ENCODE data around the gene TXNRD1.

TXNRD1 gene

DNA sequence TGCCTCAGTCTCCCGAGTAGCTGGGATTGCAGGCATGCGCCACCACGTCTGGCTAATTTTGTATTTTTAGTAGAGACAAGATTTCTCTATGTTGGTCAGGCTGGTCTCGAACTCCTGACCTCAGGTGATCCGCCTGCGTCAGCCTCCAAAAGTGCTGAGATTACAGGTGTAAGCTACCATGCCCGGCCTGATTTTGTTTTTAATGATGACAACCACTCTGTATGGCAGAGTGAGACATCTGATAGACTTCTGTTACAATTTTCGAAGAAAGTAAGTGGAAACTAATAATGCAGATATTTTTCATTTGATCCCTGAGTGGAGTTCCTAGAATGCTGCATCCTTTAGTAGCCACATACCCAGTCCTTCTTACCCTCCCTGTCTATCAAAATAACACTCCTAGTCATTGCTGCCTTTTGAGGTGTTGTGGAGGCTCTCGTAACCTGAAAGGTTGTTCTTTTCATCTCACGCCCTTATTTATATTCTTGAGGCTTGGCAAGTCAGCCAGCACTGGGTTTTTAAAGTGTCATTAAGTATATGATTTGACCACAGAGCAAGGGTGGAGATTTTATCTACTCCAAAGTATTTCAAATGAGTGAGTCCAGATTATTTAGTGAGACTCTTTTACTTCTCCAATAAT, 82.0 kb downstream of the TXNRD1 start:
- no peak overlapping the region for H3K4ac ChIP-seq (ENCODE audit: low read depth, low read length)
- no peak overlapping the region for H3K23ac ChIP-seq (ENCODE audit: low read length)
- no peak overlapping the region for H4K5ac ChIP-seq (ENCODE audit: low read length)
- H3K9ac ChIP-seq (ENCODE audit: low read length) = no peak overlapping the region
- no peak overlapping the region for H2AK5ac ChIP-seq (ENCODE audit: low read length)
- no peak overlapping the region for H3K18ac ChIP-seq (ENCODE audit: low read length)
- peaks cover 10% of the 10 kb centered on the region for H3K79me1 ChIP-seq (ENCODE audit: low read length)
- H3K79me2 ChIP-seq (ENCODE audit: control insufficient read depth, insufficient read depth, low read length) = peaks cover 30% of the 10 kb centered on the region
- H3K36me3 ChIP-seq (ENCODE audit: control insufficient read depth, insufficient read depth, low read length) = no peaks in the 10 kb centered on the region
- no peak overlapping the region for H3K56ac ChIP-seq (ENCODE audit: low read length)
- H3K27me3 ChIP-seq (ENCODE audit: insufficient read depth, low read length, poor library complexity) = no peaks in the 10 kb centered on the region
- no peaks in the 10 kb centered on the region for H3K4me1 ChIP-seq (ENCODE audit: control insufficient read depth, low read depth, low read length)
- H2BK5ac ChIP-seq (ENCODE audit: low read length) = no peak overlapping the region
- H3K4me3 ChIP-seq (ENCODE audit: low read length) = no peak overlapping the region
- H4K8ac ChIP-seq (ENCODE audit: low read depth, low read length) = no peak overlapping the region
- no peak overlapping the region for H2BK15ac ChIP-seq (replicated peaks; ENCODE audit: low read depth)
- H3K27ac ChIP-seq (ENCODE audit: low read depth, low read length) = no peak overlapping the region
- no CpG with 5 or more reads among the region's 10 CpGs for WGBS (ENCODE audit: extremely low coverage, insufficient coverage, low lambda C conversion rate)
- no peak for DNase-seq
- no peak overlapping the region for H3K4me2 ChIP-seq (ENCODE audit: low read length)
- no peak overlapping the region for H2BK120ac ChIP-seq (ENCODE audit: low read depth, low read length)

DNA sequence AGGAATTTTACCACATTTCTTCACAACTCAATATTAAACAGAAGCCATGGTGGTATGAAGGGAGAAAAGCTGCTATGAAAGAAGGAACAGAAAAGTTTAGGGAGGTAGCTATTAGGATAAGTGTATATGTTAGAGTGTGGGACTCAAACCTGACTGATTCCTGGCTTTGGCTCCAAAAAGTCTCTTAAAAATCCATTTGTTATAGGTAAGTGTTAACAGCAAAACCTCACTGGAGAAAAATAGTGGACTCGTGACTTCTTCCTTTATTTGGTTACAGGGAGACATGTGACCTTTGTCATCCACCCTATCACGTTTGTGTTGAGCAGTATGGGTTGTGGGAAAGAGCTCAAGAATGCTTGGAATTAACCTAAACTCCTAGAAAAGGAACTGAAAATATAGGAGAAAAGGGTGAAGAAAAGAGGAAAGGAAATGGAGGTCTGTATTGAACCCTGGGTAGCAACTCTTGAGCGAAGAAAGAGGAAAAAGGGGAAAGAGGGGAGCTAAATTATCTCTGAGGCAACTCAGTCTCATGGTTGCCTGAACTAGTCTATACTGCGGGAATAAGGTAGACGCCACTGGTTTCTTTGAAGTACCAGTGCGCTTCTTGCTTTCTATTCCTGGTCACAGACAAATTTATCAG, 84.4 kb downstream of the TXNRD1 start:
- H2BK120ac ChIP-seq (ENCODE audit: low read depth, low read length) = no peak overlapping the region
- no peak overlapping the region for H3K23ac ChIP-seq (ENCODE audit: low read length)
- WGBS (ENCODE audit: extremely low coverage, insufficient coverage, low lambda C conversion rate) = no CpG with 5 or more reads among the region's 6 CpGs
- peaks cover 4% of the 10 kb centered on the region for H3K4me1 ChIP-seq (ENCODE audit: control insufficient read depth, low read depth, low read length)
- H3K79me2 ChIP-seq (ENCODE audit: control insufficient read depth, insufficient read depth, low read length) = peaks cover 29% of the 10 kb centered on the region
- H2BK15ac ChIP-seq (replicated peaks; ENCODE audit: low read depth) = no peak overlapping the region
- no peak for DNase-seq
- H3K27ac ChIP-seq (ENCODE audit: low read depth, low read length) = no peak overlapping the region
- H3K4me2 ChIP-seq (ENCODE audit: low read length) = no peak overlapping the region
- no peaks in the 10 kb centered on the region for H3K36me3 ChIP-seq (ENCODE audit: control insufficient read depth, insufficient read depth, low read length)
- H3K79me1 ChIP-seq (ENCODE audit: low read length) = peaks cover 13% of the 10 kb centered on the region
- H3K18ac ChIP-seq (ENCODE audit: low read length) = no peak overlapping the region
- H4K5ac ChIP-seq (ENCODE audit: low read length) = no peak overlapping the region
- H3K4me3 ChIP-seq (ENCODE audit: low read length) = no peak overlapping the region
- no peak overlapping the region for H3K4ac ChIP-seq (ENCODE audit: low read depth, low read length)
- no peak overlapping the region for H3K56ac ChIP-seq (ENCODE audit: low read length)
- H2BK5ac ChIP-seq (ENCODE audit: low read length) = no peak overlapping the region
- no peak overlapping the region for H2AK5ac ChIP-seq (ENCODE audit: low read length)
- no peak overlapping the region for H4K8ac ChIP-seq (ENCODE audit: low read depth, low read length)
- H3K27me3 ChIP-seq (ENCODE audit: insufficient read depth, low read length, poor library complexity) = no peaks in the 10 kb centered on the region
- no peak overlapping the region for H3K9ac ChIP-seq (ENCODE audit: low read length)

DNA sequence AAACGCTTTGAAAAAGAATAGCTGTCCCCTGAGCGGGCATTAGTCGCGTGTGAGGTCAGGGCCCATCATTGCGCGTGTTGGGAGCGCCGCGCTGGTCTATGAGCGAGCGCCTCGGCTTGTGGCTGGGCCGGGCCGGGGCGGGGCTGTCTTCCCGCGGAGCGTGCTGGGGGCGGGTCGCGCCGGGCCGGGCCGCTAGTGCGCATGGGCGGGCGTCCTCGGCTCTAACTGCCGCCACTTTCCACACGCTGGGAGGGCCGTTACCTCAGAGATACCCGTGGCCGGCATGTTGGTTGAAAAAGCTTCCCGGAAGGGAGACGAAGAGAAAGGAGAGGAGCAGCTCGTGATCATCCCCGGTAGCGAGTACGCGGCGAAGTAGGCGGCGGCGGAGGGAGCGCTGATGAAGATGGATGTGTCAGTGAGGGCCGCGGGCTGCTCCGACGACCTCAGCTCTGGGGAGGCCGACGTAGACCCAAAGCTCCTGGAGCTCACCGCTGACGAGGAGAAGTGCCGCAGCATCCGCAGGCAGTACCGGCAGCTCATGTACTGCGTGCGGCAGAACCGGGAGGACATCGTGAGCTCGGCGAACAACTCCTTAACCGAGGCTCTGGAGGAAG, 88.1 kb downstream of the TXNRD1 start, which contains the start of gene EID3:
Gene EID3 (plus strand): TSS at position 202 of the 614 bp plus-strand sequence. CDS start 196 bp downstream, at position 398.
- H2BK15ac ChIP-seq (replicated peaks; ENCODE audit: low read depth) = no peak within 1 kb of the TSS
- H2AK5ac ChIP-seq (ENCODE audit: low read length) = no peak within 1 kb of the TSS
- peak within 1 kb of the TSS; percentile 81 for H3K56ac ChIP-seq (ENCODE audit: low read length)
- WGBS (ENCODE audit: extremely low coverage, insufficient coverage, low lambda C conversion rate) = no CpG with 5 or more reads among the region's 63 CpGs
- peak within 1 kb of the TSS; percentile 11 for H3K18ac ChIP-seq (ENCODE audit: low read length)
- no peaks in the 10 kb centered on the region for H3K27me3 ChIP-seq (ENCODE audit: insufficient read depth, low read length, poor library complexity)
- H3K4me1 ChIP-seq (ENCODE audit: control insufficient read depth, low read depth, low read length) = peaks cover 4% of the 10 kb centered on the region
- no peaks in the 10 kb centered on the region for H3K36me3 ChIP-seq (ENCODE audit: control insufficient read depth, insufficient read depth, low read length)
- no peak within 1 kb of the TSS for H3K4ac ChIP-seq (ENCODE audit: low read depth, low read length)
- peak; percentile 91 for DNase-seq
- H3K79me1 ChIP-seq (ENCODE audit: low read length) = peaks cover 10% of the 10 kb centered on the region
- H3K4me3 ChIP-seq (ENCODE audit: low read length) = no peak within 1 kb of the TSS
- H3K79me2 ChIP-seq (ENCODE audit: control insufficient read depth, insufficient read depth, low read length) = peaks cover 15% of the 10 kb centered on the region
- H4K5ac ChIP-seq (ENCODE audit: low read length) = no peak within 1 kb of the TSS
- peak within 1 kb of the TSS; percentile 49 for H3K9ac ChIP-seq (ENCODE audit: low read length)
- no peak within 1 kb of the TSS for H4K8ac ChIP-seq (ENCODE audit: low read depth, low read length)
- peak within 1 kb of the TSS; percentile 41 for H3K4me2 ChIP-seq (ENCODE audit: low read length)
- H2BK5ac ChIP-seq (ENCODE audit: low read length) = no peak within 1 kb of the TSS
- no peak within 1 kb of the TSS for H3K27ac ChIP-seq (ENCODE audit: low read depth, low read length)
- H2BK120ac ChIP-seq (ENCODE audit: low read depth, low read length) = no peak within 1 kb of the TSS
- no peak within 1 kb of the TSS for H3K23ac ChIP-seq (ENCODE audit: low read length)

DNA sequence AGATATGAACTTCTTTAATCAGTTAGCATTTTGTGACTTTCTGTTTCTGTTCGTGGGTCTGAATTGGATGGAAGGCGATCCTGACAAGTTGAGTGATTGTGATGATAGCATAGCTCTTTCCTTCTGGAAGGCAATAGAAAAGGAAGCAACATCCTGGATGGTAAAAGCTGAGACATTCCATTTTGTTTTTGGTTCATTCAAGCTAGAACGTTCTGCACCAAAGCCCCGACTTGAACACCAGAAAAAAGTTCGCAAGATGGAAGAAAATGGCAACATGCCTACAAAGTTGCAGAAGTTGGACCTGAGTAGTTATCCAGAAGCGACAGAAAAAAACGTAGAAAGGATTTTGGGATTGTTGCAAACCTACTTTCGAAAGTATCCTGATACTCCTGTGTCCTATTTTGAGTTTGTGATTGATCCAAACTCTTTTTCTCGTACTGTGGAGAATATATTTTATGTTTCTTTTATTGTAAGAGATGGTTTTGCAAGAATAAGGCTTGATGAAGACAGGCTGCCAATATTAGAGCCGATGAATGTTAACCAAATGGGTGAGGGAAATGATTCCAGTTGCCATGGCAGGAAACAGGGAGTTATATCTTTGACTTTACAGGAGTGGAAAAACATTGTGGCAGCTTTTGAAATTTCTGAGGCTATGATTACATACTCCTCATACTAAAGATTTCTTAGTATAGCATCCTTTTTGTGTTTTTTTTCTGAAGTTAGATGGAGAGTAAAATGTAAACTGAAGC, 88.9 kb downstream of the TXNRD1 start:
- peaks cover 15% of the 10 kb centered on the region for H3K79me2 ChIP-seq (ENCODE audit: control insufficient read depth, insufficient read depth, low read length)
- H3K79me1 ChIP-seq (ENCODE audit: low read length) = peaks cover 11% of the 10 kb centered on the region
- no peak overlapping the region for H3K18ac ChIP-seq (ENCODE audit: low read length)
- no peak overlapping the region for H3K9ac ChIP-seq (ENCODE audit: low read length)
- no peak overlapping the region for H2BK120ac ChIP-seq (ENCODE audit: low read depth, low read length)
- no peak overlapping the region for H4K5ac ChIP-seq (ENCODE audit: low read length)
- no peak overlapping the region for H3K4me2 ChIP-seq (ENCODE audit: low read length)
- no peak overlapping the region for H3K27ac ChIP-seq (ENCODE audit: low read depth, low read length)
- DNase-seq = no peak
- no peak overlapping the region for H3K56ac ChIP-seq (ENCODE audit: low read length)
- no peak overlapping the region for H3K23ac ChIP-seq (ENCODE audit: low read length)
- H2AK5ac ChIP-seq (ENCODE audit: low read length) = no peak overlapping the region
- no peak overlapping the region for H3K4me3 ChIP-seq (ENCODE audit: low read length)
- no peaks in the 10 kb centered on the region for H3K36me3 ChIP-seq (ENCODE audit: control insufficient read depth, insufficient read depth, low read length)
- peaks cover 4% of the 10 kb centered on the region for H3K4me1 ChIP-seq (ENCODE audit: control insufficient read depth, low read depth, low read length)
- H4K8ac ChIP-seq (ENCODE audit: low read depth, low read length) = no peak overlapping the region
- no peak overlapping the region for H3K4ac ChIP-seq (ENCODE audit: low read depth, low read length)
- no peak overlapping the region for H2BK5ac ChIP-seq (ENCODE audit: low read length)
- H3K27me3 ChIP-seq (ENCODE audit: insufficient read depth, low read length, poor library complexity) = no peaks in the 10 kb centered on the region
- no peak overlapping the region for H2BK15ac ChIP-seq (replicated peaks; ENCODE audit: low read depth)
- no CpG with 5 or more reads among the region's 10 CpGs for WGBS (ENCODE audit: extremely low coverage, insufficient coverage, low lambda C conversion rate)

DNA sequence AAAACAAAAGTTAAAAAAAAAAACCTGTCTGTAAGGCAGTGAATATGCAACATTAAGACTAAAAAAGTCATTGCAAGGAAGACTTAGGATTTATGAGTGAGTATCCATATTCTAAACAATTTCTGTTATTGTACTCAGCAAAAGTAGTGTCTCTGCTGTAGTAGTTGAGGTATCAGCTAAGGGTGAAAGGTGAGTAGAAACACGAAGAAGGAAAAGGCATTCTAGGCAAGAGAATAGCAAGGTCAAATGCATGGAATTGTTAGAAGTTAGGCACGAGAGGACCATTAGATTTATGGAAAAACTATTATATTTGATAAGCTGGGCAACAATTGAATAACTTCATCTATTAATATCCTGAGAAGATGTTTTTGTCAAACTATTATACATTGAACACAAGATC, 89.8 kb downstream of the TXNRD1 start:
- no peak overlapping the region for H3K4me3 ChIP-seq (ENCODE audit: low read length)
- H4K5ac ChIP-seq (ENCODE audit: low read length) = no peak overlapping the region
- no peak overlapping the region for H3K56ac ChIP-seq (ENCODE audit: low read length)
- no peak overlapping the region for H2AK5ac ChIP-seq (ENCODE audit: low read length)
- no peak overlapping the region for H3K9ac ChIP-seq (ENCODE audit: low read length)
- no peaks in the 10 kb centered on the region for H3K36me3 ChIP-seq (ENCODE audit: control insufficient read depth, insufficient read depth, low read length)
- H3K23ac ChIP-seq (ENCODE audit: low read length) = no peak overlapping the region
- no peak overlapping the region for H3K27ac ChIP-seq (ENCODE audit: low read depth, low read length)
- no peak overlapping the region for H3K18ac ChIP-seq (ENCODE audit: low read length)
- no peaks in the 10 kb centered on the region for H3K27me3 ChIP-seq (ENCODE audit: insufficient read depth, low read length, poor library complexity)
- no CpG with 5 or more reads among the region's 2 CpGs for WGBS (ENCODE audit: extremely low coverage, insufficient coverage, low lambda C conversion rate)
- no peak for DNase-seq
- H2BK15ac ChIP-seq (replicated peaks; ENCODE audit: low read depth) = no peak overlapping the region
- H3K4me1 ChIP-seq (ENCODE audit: control insufficient read depth, low read depth, low read length) = peaks cover 4% of the 10 kb centered on the region
- H3K4ac ChIP-seq (ENCODE audit: low read depth, low read length) = no peak overlapping the region
- peaks cover 18% of the 10 kb centered on the region for H3K79me2 ChIP-seq (ENCODE audit: control insufficient read depth, insufficient read depth, low read length)
- H4K8ac ChIP-seq (ENCODE audit: low read depth, low read length) = no peak overlapping the region
- no peak overlapping the region for H3K4me2 ChIP-seq (ENCODE audit: low read length)
- H3K79me1 ChIP-seq (ENCODE audit: low read length) = peaks cover 13% of the 10 kb centered on the region
- no peak overlapping the region for H2BK120ac ChIP-seq (ENCODE audit: low read depth, low read length)
- no peak overlapping the region for H2BK5ac ChIP-seq (ENCODE audit: low read length)
